ENCODE data around the gene TMCC2.

DNA sequence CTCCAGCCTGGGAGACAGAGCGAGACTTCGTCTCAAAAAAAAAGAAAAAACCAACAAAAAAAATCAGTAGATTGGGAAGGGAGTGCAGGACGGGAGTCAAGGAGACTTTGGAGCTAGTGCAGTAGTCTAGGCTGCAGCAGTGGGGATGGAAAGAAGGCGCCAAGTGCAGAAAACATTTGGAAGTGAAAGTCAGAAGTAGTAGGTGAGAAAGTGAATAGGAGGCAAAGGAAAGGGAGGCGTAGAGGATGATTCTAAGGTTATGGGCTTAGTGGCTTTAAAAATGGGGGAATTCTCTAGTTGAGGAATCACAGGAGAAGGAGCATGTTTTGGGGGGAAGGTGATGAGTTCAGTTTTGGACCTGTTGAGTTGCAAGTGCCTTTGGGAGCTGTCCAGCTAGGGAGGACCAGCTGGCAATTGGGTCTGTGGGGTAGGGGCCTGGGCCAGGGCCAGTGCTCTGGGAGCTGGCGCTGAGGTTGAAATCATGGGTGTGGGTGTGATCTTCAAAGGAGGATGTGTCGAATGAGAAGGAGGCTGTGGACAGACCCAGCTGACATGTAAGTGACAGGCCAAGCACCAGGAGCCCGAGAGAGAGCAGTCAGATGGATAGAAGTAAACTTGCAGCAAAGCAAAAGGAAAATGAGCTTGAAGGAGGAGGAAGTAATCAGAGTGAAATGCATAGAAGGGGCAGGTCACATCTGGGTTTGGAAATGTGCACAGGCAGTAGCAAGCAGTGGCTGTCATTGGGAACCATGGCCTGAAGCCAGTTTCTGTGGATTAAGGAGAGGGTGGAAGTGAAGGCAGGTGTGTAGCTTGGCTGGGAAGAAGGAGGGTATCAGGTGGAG, 15.8 kb downstream of the TMCC2 start:
- TF ChIP-seq, protein P1, sequence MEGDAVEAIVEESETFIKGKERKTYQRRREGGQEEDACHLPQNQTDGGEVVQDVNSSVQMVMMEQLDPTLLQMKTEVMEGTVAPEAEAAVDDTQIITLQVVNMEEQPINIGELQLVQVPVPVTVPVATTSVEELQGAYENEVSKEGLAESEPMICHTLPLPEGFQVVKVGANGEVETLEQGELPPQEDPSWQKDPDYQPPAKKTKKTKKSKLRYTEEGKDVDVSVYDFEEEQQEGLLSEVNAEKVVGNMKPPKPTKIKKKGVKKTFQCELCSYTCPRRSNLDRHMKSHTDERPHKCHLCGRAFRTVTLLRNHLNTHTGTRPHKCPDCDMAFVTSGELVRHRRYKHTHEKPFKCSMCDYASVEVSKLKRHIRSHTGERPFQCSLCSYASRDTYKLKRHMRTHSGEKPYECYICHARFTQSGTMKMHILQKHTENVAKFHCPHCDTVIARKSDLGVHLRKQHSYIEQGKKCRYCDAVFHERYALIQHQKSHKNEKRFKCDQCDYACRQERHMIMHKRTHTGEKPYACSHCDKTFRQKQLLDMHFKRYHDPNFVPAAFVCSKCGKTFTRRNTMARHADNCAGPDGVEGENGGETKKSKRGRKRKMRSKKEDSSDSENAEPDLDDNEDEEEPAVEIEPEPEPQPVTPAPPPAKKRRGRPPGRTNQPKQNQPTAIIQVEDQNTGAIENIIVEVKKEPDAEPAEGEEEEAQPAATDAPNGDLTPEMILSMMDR (IDR thresholded peaks at IDR 0.05; ENCODE audit: low read length), result no peak
- TF ChIP-seq EZH2 (optimal IDR thresholded peaks at IDR 0.05; ENCODE audit: low read depth, low read length) (no peak), EZH2phosphoT487 (IDR thresholded peaks at IDR 0.05; ENCODE audit: low read length) (no peak)
